Measurements from ENCODE around the gene IL17RC. TPM values are rescaled to one million over a fixed set of nuclear protein-coding genes. Genes with fewer than 3 reads are reported as not detected.
A peak's percentile ranks its signal among the peaks of the same experiment; 100 is the strongest.

IL17RC gene
- total RNA-seq, 4 donors from 2014 or later, result 60.4 to 68.4 (median 65.1) TPM

- WGBS, 2 donors, result 86 to 96% methylated on average over 3 of the region's 3 CpGs
- H3K9me3 ChIP-seq, result no peaks in the 10 kb centered on the region
- no peak overlapping the region for H3K27ac ChIP-seq
- H3K27me3 ChIP-seq, result no peaks in the 10 kb centered on the region
- H3K4me3 ChIP-seq, result no peak overlapping the region
- H3K36me3 ChIP-seq, result peaks cover 2 to 95% (median 52%) of the 10 kb centered on the region in 3 donors
- TF ChIP-seq POLR2A (IDR thresholded peaks at IDR 0.05), result no peak
- TF ChIP-seq, protein P1, sequence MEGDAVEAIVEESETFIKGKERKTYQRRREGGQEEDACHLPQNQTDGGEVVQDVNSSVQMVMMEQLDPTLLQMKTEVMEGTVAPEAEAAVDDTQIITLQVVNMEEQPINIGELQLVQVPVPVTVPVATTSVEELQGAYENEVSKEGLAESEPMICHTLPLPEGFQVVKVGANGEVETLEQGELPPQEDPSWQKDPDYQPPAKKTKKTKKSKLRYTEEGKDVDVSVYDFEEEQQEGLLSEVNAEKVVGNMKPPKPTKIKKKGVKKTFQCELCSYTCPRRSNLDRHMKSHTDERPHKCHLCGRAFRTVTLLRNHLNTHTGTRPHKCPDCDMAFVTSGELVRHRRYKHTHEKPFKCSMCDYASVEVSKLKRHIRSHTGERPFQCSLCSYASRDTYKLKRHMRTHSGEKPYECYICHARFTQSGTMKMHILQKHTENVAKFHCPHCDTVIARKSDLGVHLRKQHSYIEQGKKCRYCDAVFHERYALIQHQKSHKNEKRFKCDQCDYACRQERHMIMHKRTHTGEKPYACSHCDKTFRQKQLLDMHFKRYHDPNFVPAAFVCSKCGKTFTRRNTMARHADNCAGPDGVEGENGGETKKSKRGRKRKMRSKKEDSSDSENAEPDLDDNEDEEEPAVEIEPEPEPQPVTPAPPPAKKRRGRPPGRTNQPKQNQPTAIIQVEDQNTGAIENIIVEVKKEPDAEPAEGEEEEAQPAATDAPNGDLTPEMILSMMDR (IDR thresholded peaks at IDR 0.05), result no peak
- DNase-seq (ENCODE audit: low spot score in 2 of 2), result no peak
- no peaks in the 10 kb centered on the region for H3K4me1 ChIP-seq
These were observed 53.2 kb downstream of the IL17RC start for GRCh38 chr3:9970020-9970652.

DNA sequence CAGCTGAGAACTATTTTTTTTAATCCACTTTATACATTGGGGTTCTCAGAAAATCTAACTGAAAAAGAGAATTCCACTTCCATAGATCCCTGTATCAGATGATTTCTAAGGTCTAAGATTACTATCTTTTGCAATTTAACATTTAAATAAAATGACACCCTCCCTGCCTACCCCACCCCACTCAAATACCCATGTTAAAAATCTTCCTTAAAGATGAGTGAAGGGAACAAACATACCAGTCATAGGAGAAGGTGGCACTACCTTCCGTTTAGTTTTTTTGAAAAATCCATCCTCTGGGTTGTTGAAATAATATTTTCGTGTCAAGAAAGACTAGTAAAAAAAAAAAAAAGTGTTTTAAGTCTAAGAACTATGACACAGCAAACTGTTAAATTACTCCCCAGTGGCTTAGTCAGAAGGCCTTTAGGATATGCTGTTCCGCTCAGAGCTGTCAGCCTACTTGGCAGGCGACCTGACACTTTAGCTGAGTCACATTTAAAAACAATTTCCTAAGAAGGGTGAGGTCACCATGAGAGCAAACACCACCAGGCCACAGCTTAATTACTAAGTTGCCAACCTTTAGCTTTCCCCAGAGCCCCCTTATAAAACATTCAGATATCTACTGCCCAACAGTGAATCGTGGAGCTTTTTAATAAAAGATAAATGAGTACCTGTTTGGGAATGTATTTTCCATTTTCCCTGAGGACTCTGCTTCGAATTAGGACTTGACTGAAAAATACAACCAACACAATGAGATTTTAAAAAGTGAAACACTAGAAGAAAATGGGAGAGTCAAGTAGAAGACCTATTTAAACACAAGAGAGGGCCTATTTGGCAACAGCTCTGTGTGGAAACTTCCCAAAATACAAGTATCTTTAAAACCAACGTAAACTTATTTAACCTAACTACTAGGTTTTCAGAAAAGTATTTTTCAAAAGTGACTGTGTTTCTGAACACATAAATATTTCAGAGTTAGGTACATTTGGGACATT is 60.1 kb downstream of the IL17RC start:
- DNase-seq (ENCODE audit: low spot score in 2 of 2), result peak; percentile 47 to 79
- WGBS, 2 donors, result 41 to 49% methylated on average over 7 of the region's 7 CpGs
- no peaks in the 10 kb centered on the region for H3K27me3 ChIP-seq
- peak overlapping the region; percentile 23 to 73 (median 56) for H3K27ac ChIP-seq
- H3K4me3 ChIP-seq, result no peak overlapping the region
- H3K9me3 ChIP-seq, result no peaks in the 10 kb centered on the region
- TF ChIP-seq EP300 (IDR thresholded peaks at IDR 0.05), result peak; percentile 51 to 87
- TF ChIP-seq POLR2A (IDR thresholded peaks at IDR 0.05), result no peak
- TF ChIP-seq, protein P1 (IDR thresholded peaks at IDR 0.05), result no peak
- H3K36me3 ChIP-seq, result peaks cover 2 to 76% (median 18%) of the 10 kb centered on the region in 3 donors
- H3K4me1 ChIP-seq, result peaks cover 0 to 18% (median 4%) of the 10 kb centered on the region in 4 donors

DNA sequence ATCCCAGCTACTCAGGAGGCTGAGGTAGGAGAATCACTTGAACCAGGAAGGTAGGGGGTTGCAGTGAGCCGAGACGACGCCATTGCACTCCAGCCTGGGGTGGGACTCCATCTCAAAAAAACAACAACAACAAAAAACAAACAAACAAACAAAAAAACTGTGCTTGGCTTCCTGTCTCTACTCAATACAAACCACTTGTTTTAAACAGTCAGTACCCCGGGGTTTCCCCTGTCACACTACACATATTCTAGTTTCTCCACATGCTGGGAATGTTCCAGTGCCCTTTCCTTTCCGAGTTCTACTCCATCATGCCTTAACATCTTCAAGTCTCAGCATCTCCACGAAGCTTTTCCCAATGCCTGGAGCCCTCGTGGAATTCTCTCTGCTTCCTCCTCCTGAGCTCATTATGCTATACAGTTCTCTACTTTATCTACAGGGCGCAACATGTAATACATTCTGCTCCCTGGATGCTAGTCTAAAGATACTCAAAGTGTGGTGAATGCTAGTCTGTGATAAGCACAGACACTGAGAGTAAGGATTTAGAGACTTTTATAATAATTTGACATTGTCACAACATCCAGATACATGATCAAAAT is 61.9 kb downstream of the IL17RC start:
- 81 to 82% methylated on average over 8 of the region's 8 CpGs for WGBS, 2 donors
- Histone ChIP-seq H3K9me3 (no peaks in the 10 kb centered on the region), H3K36me3 (peaks cover 0 to 72% (median 5%) of the 10 kb centered on the region in 3 donors), H3K27ac (no peak overlapping the region), H3K4me3 (no peak overlapping the region), H3K4me1 (peaks cover 0 to 22% (median 4%) of the 10 kb centered on the region in 4 donors), H3K27me3 (no peaks in the 10 kb centered on the region)
- no peak for DNase-seq (ENCODE audit: low spot score in 2 of 2)
- TF ChIP-seq EP300 (IDR thresholded peaks at IDR 0.05), result no peak
- TF ChIP-seq, protein P1 (IDR thresholded peaks at IDR 0.05), result no peak
- no peak for TF ChIP-seq POLR2A (IDR thresholded peaks at IDR 0.05)

GRCh38 chr3:9980251-9980650 is 63.4 kb downstream of the IL17RC start:
- no peak overlapping the region for H3K4me3 ChIP-seq
- TF ChIP-seq POLR2A (IDR thresholded peaks at IDR 0.05) (no peak), EP300 (IDR thresholded peaks at IDR 0.05) (no peak)
- peaks cover 0 to 66% (median 0%) of the 10 kb centered on the region in 3 donors for H3K36me3 ChIP-seq
- H3K27me3 ChIP-seq, result no peaks in the 10 kb centered on the region
- no peak overlapping the region for H3K27ac ChIP-seq
- 85 to 94% methylated on average over 2 of the region's 2 CpGs for WGBS, 2 donors
- no peaks in the 10 kb centered on the region for H3K9me3 ChIP-seq
- no peak for DNase-seq (ENCODE audit: low spot score in 2 of 2)
- H3K4me1 ChIP-seq, result peaks cover 0 to 31% (median 6%) of the 10 kb centered on the region in 4 donors

Small RNAs within 50 kb of the gene (small RNA-seq; reads per million reads assigned to genes)
- gene RNU6-882P, result not detected

Other genes with a start within 250 kb of the IL17RC start
- gene CPNE9, start 213.3 kb upstream of the IL17RC start, total RNA-seq, result not detected
- 10 to 100 TPM; 18.0 to 21.0 (median 20.6) TPM for gene BRPF1, start 185.4 kb upstream of the IL17RC start, total RNA-seq
- gene OGG1, start 167.1 kb upstream of the IL17RC start, total RNA-seq, result 10 to 100 TPM; 26.8 to 54.9 (median 40.6) TPM
- 10 to 100 TPM; 60.3 to 94.8 (median 72.2) TPM for gene CAMK1, start 147.2 kb upstream of the IL17RC start, total RNA-seq
- gene TADA3, start 124.6 kb upstream of the IL17RC start, total RNA-seq, result 10 to 100 TPM; 56.1 to 69.0 (median 65.4) TPM
- 100 to 1,000 TPM in 2 of 4 donors, 10 to 100 TPM in 2; 96.3 to 169 (median 125) TPM for gene ARPC4, start 124.0 kb upstream of the IL17RC start, total RNA-seq
- 100 to 1,000 TPM in 3 of 4 donors, 10 to 100 TPM in 1; 58.2 to 173 (median 120) TPM for gene TTLL3, start 106.8 kb upstream of the IL17RC start, total RNA-seq
- gene RPUSD3, start 73.1 kb upstream of the IL17RC start, total RNA-seq, result 10 to 100 TPM; 37.1 to 69.7 (median 52.2) TPM
- 100 to 1,000 TPM in 3 of 4 donors, 10 to 100 TPM in 1; 72.4 to 380 (median 174) TPM for gene CIDEC, start 36.8 kb upstream of the IL17RC start, total RNA-seq
- 10 to 100 TPM; 21.6 to 46.7 (median 34.7) TPM for gene JAGN1, start 26.5 kb upstream of the IL17RC start, total RNA-seq
- 10 to 100 TPM in 1 of 4 donors, 1 to 10 TPM in 2, under 1 TPM in 1; 0.59 to 10.1 (median 5.6) TPM for gene IL17RE, start 14.2 kb upstream of the IL17RC start, total RNA-seq
- 10 to 100 TPM; 18.2 to 54.9 (median 27.5) TPM for gene CRELD1, start 16.7 kb downstream of the IL17RC start, total RNA-seq
- 1 to 10 TPM; 2.2 to 3.3 (median 2.7) TPM for gene PRRT3, start 35.3 kb downstream of the IL17RC start, total RNA-seq
- gene EMC3, start 69.7 kb downstream of the IL17RC start, total RNA-seq, result 10 to 100 TPM; 16.1 to 30.6 (median 25.1) TPM
- gene FANCD2, start 109.3 kb downstream of the IL17RC start, total RNA-seq, result 10 to 100 TPM in 2 of 4 donors, 1 to 10 TPM in 2; 2.0 to 13.7 (median 7.6) TPM
- not detected for gene FANCD2OS, start 191.2 kb downstream of the IL17RC start, total RNA-seq
- 10 to 100 TPM; 50.2 to 97.5 (median 77.5) TPM for gene BRK1, start 198.6 kb downstream of the IL17RC start, total RNA-seq
- 10 to 100 TPM; 24.0 to 45.9 (median 37.0) TPM for gene VHL, start 224.7 kb downstream of the IL17RC start, total RNA-seq
- 10 to 100 TPM in 1 of 4 donors, 1 to 10 TPM in 3; 1.5 to 10.8 (median 4.7) TPM for gene IRAK2, start 247.8 kb downstream of the IL17RC start, total RNA-seq